ENCODE data around the gene TAB3.

The TAB3 gene

DNA sequence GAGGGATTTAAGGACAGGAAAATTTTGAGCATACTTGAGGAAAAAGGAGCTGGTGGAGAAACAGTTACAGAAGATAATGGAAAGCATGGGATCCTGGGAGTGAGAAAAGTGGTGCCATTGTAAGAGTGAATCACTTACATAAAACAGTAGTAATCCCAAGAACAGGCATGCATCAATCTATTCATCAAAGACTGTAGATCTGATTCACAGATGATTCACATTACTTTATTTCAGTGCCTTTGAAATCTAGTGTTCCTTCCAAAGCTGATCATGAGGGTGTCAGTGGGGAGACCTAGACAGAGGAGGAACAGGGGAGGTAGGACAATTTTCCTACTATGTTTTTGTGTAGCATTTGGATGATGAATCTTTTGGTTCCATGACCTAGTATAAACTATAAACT is 102.7 kb downstream of the TAB3 start:
- DNase-seq, result no peak
- Histone ChIP-seq H3K27me3 (no peaks in the 10 kb centered on the region), H3K27ac (no peak overlapping the region), H3K9me3 (no peaks in the 10 kb centered on the region), H3K4me1 (no peaks in the 10 kb centered on the region), H3K4me3 (no peak overlapping the region), H3K36me3 (no peaks in the 10 kb centered on the region)
- intact Hi-C loops (cut with DNase I; ENCODE audit: low total_unique reads), result no loop called here
- TF ChIP-seq, protein P1, sequence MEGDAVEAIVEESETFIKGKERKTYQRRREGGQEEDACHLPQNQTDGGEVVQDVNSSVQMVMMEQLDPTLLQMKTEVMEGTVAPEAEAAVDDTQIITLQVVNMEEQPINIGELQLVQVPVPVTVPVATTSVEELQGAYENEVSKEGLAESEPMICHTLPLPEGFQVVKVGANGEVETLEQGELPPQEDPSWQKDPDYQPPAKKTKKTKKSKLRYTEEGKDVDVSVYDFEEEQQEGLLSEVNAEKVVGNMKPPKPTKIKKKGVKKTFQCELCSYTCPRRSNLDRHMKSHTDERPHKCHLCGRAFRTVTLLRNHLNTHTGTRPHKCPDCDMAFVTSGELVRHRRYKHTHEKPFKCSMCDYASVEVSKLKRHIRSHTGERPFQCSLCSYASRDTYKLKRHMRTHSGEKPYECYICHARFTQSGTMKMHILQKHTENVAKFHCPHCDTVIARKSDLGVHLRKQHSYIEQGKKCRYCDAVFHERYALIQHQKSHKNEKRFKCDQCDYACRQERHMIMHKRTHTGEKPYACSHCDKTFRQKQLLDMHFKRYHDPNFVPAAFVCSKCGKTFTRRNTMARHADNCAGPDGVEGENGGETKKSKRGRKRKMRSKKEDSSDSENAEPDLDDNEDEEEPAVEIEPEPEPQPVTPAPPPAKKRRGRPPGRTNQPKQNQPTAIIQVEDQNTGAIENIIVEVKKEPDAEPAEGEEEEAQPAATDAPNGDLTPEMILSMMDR (IDR thresholded peaks at IDR 0.05), result no peak

- intact Hi-C loops (cut with DNase I; ENCODE audit: low total_unique reads), result no loop called here
- Histone ChIP-seq H3K4me3 (no peak overlapping the region), H3K36me3 (no peaks in the 10 kb centered on the region), H3K27me3 (no peaks in the 10 kb centered on the region), H3K27ac (no peak overlapping the region), H3K9me3 (no peaks in the 10 kb centered on the region), H3K4me1 (no peaks in the 10 kb centered on the region)
- TF ChIP-seq, protein P1 (IDR thresholded peaks at IDR 0.05), result no peak
- DNase-seq, result no peak
These were observed 107.2 kb downstream of the TAB3 start for GRCh38 chrX:30781711-30782444.

DNA sequence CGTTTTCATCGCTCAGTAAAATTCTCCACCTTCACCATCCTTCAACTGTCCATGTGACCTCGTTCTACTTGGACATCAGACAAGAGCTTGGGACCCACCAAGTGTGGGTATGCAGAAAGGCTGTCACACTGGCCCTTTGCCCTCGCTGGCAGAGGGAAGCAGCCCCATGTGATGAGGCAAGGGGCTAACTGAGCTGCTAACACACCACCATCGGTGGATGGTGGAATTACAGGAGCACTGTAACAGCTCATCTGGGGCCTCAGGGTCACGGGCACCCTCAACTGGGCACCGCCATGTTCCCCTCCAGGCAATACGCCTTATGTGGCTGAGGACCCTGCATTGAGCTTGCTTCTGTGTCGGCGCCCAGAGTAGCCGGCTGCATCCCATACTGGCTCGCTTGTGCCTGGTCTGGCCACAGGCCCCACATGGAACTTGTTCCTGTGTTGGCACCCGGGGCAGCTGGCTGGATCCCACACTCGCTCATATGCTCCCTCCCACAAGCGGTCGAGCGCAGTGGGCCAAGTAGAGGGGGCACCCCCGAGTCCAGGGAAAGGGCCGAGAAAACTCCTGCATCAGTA is 109.5 kb downstream of the TAB3 start:
- TF ChIP-seq, protein P1 (IDR thresholded peaks at IDR 0.05), result no peak
- H3K9me3 ChIP-seq, result no peaks in the 10 kb centered on the region
- H3K27ac ChIP-seq, result no peak overlapping the region
- intact Hi-C loops (cut with DNase I; ENCODE audit: low total_unique reads), result no loop called here
- no peaks in the 10 kb centered on the region for H3K27me3 ChIP-seq
- no peaks in the 10 kb centered on the region for H3K4me1 ChIP-seq
- H3K4me3 ChIP-seq, result no peak overlapping the region
- no peak for DNase-seq
- no peaks in the 10 kb centered on the region for H3K36me3 ChIP-seq

- no peaks in the 10 kb centered on the region for H3K4me1 ChIP-seq
- DNase-seq, result no peak
- no peaks in the 10 kb centered on the region for H3K9me3 ChIP-seq
- intact Hi-C loops (cut with DNase I; ENCODE audit: low total_unique reads), result no loop called here
- no peaks in the 10 kb centered on the region for H3K36me3 ChIP-seq
- no peak overlapping the region for H3K27ac ChIP-seq
- no peaks in the 10 kb centered on the region for H3K27me3 ChIP-seq
- TF ChIP-seq, protein P1 (IDR thresholded peaks at IDR 0.05), result no peak
- H3K4me3 ChIP-seq, result no peak overlapping the region
These were observed 111.5 kb downstream of the TAB3 start for GRCh38 chrX:30777575-30777974.
